ENCODE results near the gene KLHL29. TPM values are rescaled to one million over a fixed set of nuclear protein-coding genes. Genes with fewer than 3 reads are reported as not detected.

KLHL29 gene
- total RNA-seq, 4 donors from 2014 or later, result 39.6 to 52.0 (median 40.4) TPM

DNA sequence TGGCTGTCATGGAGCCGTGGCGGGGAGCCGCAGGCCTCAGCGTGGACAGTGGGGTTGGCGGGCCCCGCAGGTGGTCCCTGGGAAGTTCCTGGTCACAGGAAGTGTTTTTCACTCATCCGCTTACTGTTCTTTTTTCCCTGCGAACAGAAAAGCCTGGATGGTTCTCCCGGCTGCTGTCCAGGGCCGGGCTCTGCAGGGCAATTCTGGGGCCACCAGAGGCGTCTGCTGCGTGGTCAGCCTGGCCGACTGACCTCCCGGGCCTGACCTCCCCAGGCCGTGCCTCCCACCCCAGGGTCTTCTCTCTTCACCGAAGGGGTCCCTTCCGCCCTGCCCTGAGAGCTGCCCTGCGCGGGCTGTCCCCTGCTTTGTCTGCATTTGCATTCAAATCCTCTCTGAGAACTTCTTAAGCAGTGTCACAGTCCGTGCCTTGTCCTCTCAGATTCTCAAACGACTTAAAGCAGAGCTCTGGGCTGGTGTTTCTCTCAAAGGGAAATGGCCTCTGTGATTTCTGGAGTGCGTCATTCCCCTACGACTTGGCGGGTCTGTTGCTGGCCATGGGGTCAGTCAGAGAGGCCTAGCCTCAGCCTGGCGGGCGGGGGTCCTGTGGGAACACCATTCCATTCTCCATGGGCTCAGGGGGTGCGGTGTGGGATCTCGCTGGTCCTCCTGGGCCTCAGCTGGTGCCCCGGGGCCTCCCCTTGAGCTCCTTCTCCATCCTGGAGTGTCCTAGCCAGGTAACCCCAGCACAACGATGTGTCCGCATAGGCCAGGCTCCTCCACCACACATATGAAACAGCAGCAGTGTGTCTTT, 38.3 kb downstream of the KLHL29 start:
- DNase-seq (ENCODE audit: low spot score in 2 of 2), result no peak
- Histone ChIP-seq H3K27me3 (no peaks in the 10 kb centered on the region), H3K4me1 (peaks cover 3 to 82% (median 39%) of the 10 kb centered on the region in 4 donors), H3K9me3 (no peaks in the 10 kb centered on the region), H3K36me3 (peaks cover 0 to 4% (median 0%) of the 10 kb centered on the region in 3 donors), H3K4me3 (no peak overlapping the region), H3K27ac (peak overlapping the region; percentile 17 to 84 (median 64))
- WGBS, 2 donors, result 50 to 55% methylated on average over 27 to 31 of the region's 31 CpGs
- TF ChIP-seq POLR2A (IDR thresholded peaks at IDR 0.05) (no peak), EP300 (IDR thresholded peaks at IDR 0.05) (no peak)
- TF ChIP-seq, protein P1, sequence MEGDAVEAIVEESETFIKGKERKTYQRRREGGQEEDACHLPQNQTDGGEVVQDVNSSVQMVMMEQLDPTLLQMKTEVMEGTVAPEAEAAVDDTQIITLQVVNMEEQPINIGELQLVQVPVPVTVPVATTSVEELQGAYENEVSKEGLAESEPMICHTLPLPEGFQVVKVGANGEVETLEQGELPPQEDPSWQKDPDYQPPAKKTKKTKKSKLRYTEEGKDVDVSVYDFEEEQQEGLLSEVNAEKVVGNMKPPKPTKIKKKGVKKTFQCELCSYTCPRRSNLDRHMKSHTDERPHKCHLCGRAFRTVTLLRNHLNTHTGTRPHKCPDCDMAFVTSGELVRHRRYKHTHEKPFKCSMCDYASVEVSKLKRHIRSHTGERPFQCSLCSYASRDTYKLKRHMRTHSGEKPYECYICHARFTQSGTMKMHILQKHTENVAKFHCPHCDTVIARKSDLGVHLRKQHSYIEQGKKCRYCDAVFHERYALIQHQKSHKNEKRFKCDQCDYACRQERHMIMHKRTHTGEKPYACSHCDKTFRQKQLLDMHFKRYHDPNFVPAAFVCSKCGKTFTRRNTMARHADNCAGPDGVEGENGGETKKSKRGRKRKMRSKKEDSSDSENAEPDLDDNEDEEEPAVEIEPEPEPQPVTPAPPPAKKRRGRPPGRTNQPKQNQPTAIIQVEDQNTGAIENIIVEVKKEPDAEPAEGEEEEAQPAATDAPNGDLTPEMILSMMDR (IDR thresholded peaks at IDR 0.05), result no peak

DNA sequence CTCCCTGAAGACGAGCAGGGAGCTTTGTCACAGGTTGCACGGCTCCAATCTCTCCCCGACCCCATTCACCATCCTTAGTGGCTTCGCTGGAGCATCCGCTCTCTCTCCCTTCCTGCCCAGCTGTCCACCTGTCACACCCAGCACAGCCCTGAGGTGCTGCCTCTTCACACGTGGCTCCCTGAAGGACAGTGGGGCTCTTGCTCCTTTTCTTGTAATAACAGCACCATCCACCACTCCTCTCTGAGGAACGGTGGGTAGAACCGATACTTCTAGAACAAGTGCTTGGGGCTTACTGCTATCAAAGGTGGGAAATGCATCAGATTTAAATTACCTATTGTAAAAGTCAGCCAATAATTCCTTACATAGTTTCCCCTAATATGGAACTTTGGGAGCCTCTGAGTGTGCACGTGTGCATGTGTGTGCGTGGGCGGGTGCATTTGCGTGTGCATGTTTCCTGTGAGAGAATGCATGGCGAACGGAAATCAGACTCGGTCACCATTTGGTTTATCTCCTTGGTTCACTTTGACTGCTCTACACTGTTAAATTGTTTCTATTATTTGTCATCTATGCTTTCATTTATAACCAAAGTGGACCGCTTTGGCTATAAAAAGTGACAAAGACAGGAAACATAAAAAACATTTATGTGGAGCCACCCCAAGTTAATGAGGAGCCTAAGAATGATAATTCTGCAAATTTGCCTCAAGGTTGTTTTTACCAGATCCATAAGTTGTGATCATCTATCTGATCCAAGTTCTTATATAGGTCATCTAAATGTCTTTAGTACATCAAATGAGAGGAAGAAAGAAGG, 39.1 kb downstream of the KLHL29 start:
- TF ChIP-seq EP300 (IDR thresholded peaks at IDR 0.05), result no peak
- TF ChIP-seq, protein P1 (IDR thresholded peaks at IDR 0.05), result no peak
- no peak for TF ChIP-seq POLR2A (IDR thresholded peaks at IDR 0.05)
- H3K4me3 ChIP-seq, result no peak overlapping the region
- peaks cover 3 to 74% (median 32%) of the 10 kb centered on the region in 4 donors for H3K4me1 ChIP-seq
- H3K27me3 ChIP-seq, result no peaks in the 10 kb centered on the region
- no peaks in the 10 kb centered on the region for H3K9me3 ChIP-seq
- peaks cover 0 to 5% (median 0%) of the 10 kb centered on the region in 3 donors for H3K36me3 ChIP-seq
- peak overlapping the region in 2 of 4 donors; percentile 84 for H3K27ac ChIP-seq
- no peak for DNase-seq (ENCODE audit: low spot score in 2 of 2)
- 78 to 79% methylated on average over 16 of the region's 16 CpGs for WGBS, 2 donors

DNA sequence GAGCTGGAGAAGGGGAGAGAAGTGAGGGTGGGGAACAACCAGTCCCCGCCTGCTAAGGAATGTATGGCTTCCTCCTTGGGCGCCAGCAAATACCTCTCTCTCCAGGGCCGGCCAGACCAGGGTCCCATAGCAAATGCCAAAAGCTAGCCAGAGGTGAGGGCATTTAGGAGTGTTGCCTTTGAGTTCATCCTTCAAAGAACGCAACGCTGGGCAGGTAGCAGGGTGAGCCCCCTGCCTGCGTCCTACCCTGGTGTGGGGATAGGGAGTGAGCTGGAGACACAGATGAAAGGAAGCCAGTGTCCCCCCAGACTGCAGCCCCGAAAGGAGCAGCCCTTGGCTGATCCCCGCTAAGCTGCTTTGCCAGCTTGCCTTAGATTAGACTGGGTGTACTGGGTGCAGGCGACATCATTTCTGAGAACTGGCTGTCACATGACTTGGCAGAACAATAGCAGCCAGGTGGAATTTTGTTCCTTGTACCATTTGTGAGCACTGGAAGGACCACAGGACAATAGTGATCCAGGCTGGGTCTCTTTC, 40.4 kb downstream of the KLHL29 start:
- peaks cover 0 to 66% (median 25%) of the 10 kb centered on the region in 4 donors for H3K4me1 ChIP-seq
- H3K27me3 ChIP-seq, result no peaks in the 10 kb centered on the region
- TF ChIP-seq EP300 (IDR thresholded peaks at IDR 0.05) (no peak), POLR2A (IDR thresholded peaks at IDR 0.05) (no peak)
- 74 to 82% methylated on average over 9 of the region's 9 CpGs for WGBS, 2 donors
- peaks cover 0 to 5% (median 0%) of the 10 kb centered on the region in 3 donors for H3K36me3 ChIP-seq
- H3K27ac ChIP-seq, result peak overlapping the region in 3 of 4 donors; percentile 51 to 73 (median 70)
- H3K9me3 ChIP-seq, result no peaks in the 10 kb centered on the region
- DNase-seq (ENCODE audit: low spot score in 2 of 2), result no peak
- H3K4me3 ChIP-seq, result no peak overlapping the region

DNA sequence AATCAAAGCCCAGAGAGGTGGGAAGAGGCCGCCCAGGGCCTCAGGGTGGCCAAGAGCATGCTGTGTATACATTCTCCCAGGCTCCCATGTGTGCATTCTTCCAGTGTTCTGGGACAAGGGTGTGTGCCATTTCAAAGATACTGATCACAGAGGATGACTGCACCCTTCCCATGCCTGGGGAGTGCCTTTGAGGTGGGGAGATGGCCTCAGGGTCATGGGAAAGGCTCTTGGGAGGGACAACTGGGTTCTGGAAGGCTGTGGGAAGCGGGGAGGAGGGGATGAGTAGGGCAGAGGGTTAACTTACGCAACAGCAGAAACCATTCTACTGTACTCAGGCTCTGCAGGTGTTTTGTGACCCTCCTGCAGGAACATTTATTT, 40.9 kb downstream of the KLHL29 start:
- peaks cover 0 to 61% (median 25%) of the 10 kb centered on the region in 4 donors for H3K4me1 ChIP-seq
- no peaks in the 10 kb centered on the region for H3K27me3 ChIP-seq
- no peaks in the 10 kb centered on the region for H3K9me3 ChIP-seq
- H3K36me3 ChIP-seq, result peaks cover 0 to 5% (median 0%) of the 10 kb centered on the region in 3 donors
- no peak overlapping the region for H3K4me3 ChIP-seq
- no peak for DNase-seq (ENCODE audit: low spot score in 2 of 2)
- TF ChIP-seq, protein P1 (IDR thresholded peaks at IDR 0.05), result no peak
- TF ChIP-seq POLR2A (IDR thresholded peaks at IDR 0.05) (no peak), EP300 (IDR thresholded peaks at IDR 0.05) (no peak)
- H3K27ac ChIP-seq, result peak overlapping the region in 3 of 4 donors; percentile 51 to 73 (median 70)
- WGBS, 2 donors, result 90 to 91% methylated on average over 3 of the region's 3 CpGs

DNA sequence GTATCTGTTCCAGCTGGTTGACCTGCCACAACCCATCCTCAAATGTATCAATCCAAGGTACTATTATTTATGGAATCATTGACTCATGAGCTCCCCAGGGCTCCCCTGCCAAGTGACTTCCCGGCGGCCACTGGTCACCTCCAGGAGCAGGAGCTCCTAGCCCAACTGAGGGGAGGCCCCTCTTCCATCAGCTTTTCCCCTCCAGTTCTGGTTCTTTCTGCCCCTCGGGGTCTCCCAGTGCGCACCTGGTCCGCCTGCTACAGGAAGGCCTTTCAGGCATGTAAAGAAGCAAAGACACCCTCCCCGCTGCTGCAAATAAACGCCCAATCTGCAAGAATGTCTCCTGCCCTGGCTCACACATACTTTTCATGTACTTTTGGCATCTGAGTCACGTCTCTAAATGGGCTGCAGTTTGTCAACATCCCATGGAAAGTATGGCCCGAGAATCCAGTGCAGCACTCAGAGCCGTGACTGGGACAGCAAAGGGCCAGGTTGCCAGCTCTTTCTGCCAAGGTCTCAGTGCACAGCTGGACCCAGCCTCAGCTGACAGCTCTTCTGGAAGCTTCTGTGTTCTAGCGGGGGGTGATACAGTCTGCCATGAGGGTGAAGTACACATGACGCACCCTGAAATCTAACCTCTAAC, 41.4 kb downstream of the KLHL29 start:
- Histone ChIP-seq H3K27ac (peak overlapping the region in 3 of 4 donors; percentile 51 to 73 (median 70)), H3K27me3 (no peaks in the 10 kb centered on the region), H3K36me3 (peaks cover 0 to 5% (median 0%) of the 10 kb centered on the region in 3 donors), H3K4me3 (no peak overlapping the region), H3K9me3 (no peaks in the 10 kb centered on the region), H3K4me1 (peaks cover 0 to 59% (median 25%) of the 10 kb centered on the region in 4 donors)
- no peak for DNase-seq (ENCODE audit: low spot score in 2 of 2)
- WGBS, 2 donors, result 57 to 59% methylated on average over 12 of the region's 12 CpGs
- TF ChIP-seq POLR2A (IDR thresholded peaks at IDR 0.05), result no peak
- TF ChIP-seq EP300 (IDR thresholded peaks at IDR 0.05), result peak in 1 of 2 donors; percentile 54

Data from tibial nerve (tissue), 4 donors.